Right renal cortex interstitium (tissue), 3 donors: ENCODE measurements around the gene SLIT1. TPM values are rescaled to one million over a fixed set of nuclear protein-coding genes. Genes with fewer than 3 reads are reported as not detected.

Source experiments
- DNase-seq, 3 donors: peaks; one replicate each; pipeline ENCODE4 v3.0.0-alpha.2; 2013; ENCODE audit warnings: low read depth in 3 of 3, low spot score in 2 of 3
- polyA plus RNA-seq, 3 donors: library from polyadenylated mRNA; unstranded; fragments of 120-200 nt; gene quantifications; one replicate each; pipeline ENCODE4 v1.2.1, GENCODE V29; 2013; ENCODE audit not compliant: insufficient read length in 3 of 3

Gene SLIT1
- polyA plus RNA-seq, 3 donors = 5.6 to 6.7 (median 5.8) TPM

DNA sequence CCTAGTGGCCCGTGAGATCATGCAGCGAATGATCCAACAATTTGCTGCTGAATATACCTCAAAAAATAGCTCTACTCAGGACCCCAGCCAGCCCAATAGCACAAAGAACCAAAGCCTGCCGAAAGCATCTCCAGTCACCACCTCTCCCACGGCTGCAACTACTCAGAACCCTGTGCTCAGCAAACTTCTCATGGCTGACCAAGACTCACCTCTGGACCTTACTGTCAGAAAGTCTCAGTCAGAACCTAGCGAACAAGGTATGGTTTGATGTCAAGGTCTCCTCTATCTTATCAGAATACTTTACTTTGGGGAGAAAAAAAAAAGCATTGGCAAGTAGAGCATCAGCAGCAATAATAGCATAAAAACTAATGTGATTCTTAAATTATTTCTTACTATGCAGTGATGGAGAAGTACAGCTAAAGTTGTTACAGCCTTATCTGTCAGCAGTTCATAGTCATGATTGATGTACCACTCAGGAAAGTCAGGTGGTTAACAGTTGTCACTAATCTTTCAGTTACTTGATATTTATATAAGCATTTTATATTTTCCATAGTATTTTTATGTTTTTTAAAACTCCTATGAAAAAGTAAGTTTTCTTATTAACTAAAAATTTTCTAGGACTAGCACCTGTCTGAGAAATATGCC is 236.6 kb downstream of the SLIT1 start:
- no peak for DNase-seq

Other genes with a start within 250 kb of the SLIT1 start
- gene ARHGAP19, start 106.7 kb upstream of the SLIT1 start, polyA plus RNA-seq = 10 to 100 TPM; 33.5 to 35.4 (median 33.9) TPM
- gene FRAT1, start 133.3 kb upstream of the SLIT1 start, polyA plus RNA-seq = 1 to 10 TPM; 4.0 to 4.6 (median 4.0) TPM
- 10 to 100 TPM; 12.8 to 13.5 (median 12.8) TPM for gene FRAT2, start 148.8 kb upstream of the SLIT1 start, polyA plus RNA-seq
- 10 to 100 TPM; 19.2 to 20.4 (median 20.1) TPM for gene RRP12, start 215.4 kb upstream of the SLIT1 start, polyA plus RNA-seq
- 100 to 1,000 TPM; 163 to 177 (median 174) TPM for gene PGAM1, start 240.2 kb upstream of the SLIT1 start, polyA plus RNA-seq